Brain pericyte (primary cell): Measurements from ENCODE around the gene LRRK1.
"Not testable (repeated sequence)": the region's sequence is repeated elsewhere in the genome, so short reads cannot be mapped to it uniquely, and the experiment has no call there.

ENCODE experiments used
- DNase-seq: peaks from one replicate; pipeline ENCODE4 v3.0.0-alpha.2; 2012; ENCODE audit warnings: low read depth, low spot score

The LRRK1 gene

GRCh38 chr15:101092156-101092866 is 173.2 kb downstream of the LRRK1 start:
- DNase-seq: no peak

GRCh38 chr15:101092867-101093202 is 173.7 kb downstream of the LRRK1 start:
- DNase-seq: no peak

GRCh38 chr15:101093958-101094357 is 174.8 kb downstream of the LRRK1 start:
- DNase-seq: no peak

GRCh38 chr15:101095796-101096406 is 176.7 kb downstream of the LRRK1 start:
- not testable (repeated sequence) for DNase-seq

GRCh38 chr15:101097111-101097510 is 178.0 kb downstream of the LRRK1 start:
- no peak for DNase-seq

GRCh38 chr15:101099183-101099582 is 180.0 kb downstream of the LRRK1 start:
- DNase-seq: no peak

GRCh38 chr15:101100118-101100517 is 181.0 kb downstream of the LRRK1 start:
- no peak for DNase-seq

GRCh38 chr15:101100593-101101442 is 181.7 kb downstream of the LRRK1 start:
- DNase-seq: no peak

GRCh38 chr15:101101676-101102075 is 182.5 kb downstream of the LRRK1 start:
- no peak for DNase-seq

- DNase-seq: no peak
Observed at GRCh38 chr15:101102746-101103145, 183.6 kb downstream of the LRRK1 start.

- DNase-seq: no peak
Observed at GRCh38 chr15:101103598-101103997, 184.4 kb downstream of the LRRK1 start.

- no peak for DNase-seq
Observed at GRCh38 chr15:101104141-101104540, 185.0 kb downstream of the LRRK1 start.

- DNase-seq: no peak
Observed at GRCh38 chr15:101105059-101105891, 186.1 kb downstream of the LRRK1 start.

- no peak for DNase-seq
Observed at GRCh38 chr15:101107101-101107500, 187.9 kb downstream of the LRRK1 start.

- no peak for DNase-seq
Observed at GRCh38 chr15:101107625-101108460, 188.7 kb downstream of the LRRK1 start.

- DNase-seq: no peak
Observed at GRCh38 chr15:101108461-101108775, 189.3 kb downstream of the LRRK1 start.

- DNase-seq: no peak
Observed at GRCh38 chr15:101108791-101109190, 189.6 kb downstream of the LRRK1 start.

GRCh38 chr15:101110681-101111569 is 191.8 kb downstream of the LRRK1 start:
- no peak for DNase-seq

- DNase-seq: no peak
Observed at GRCh38 chr15:101111570-101112262, 192.6 kb downstream of the LRRK1 start.
